GM19193 (cell line): ENCODE results near the gene SLC5A12.

Experiments used
- POLR2A ChIP-seq: IDR thresholded peaks from 4 replicates; pipeline ENCODE4 v1.6.1; 2011; ENCODE audit not compliant: insufficient read depth, insufficient read length; ENCODE audit errors: extremely low read depth

The SLC5A12 gene

GRCh38 chr11:26721948-26722475 is at the start of gene SLC5A12:
SLC5A12 (minus strand) TSS chr11:26722060; CDS start chr11:26721714, 346 bp downstream.
- no peak for TF ChIP-seq POLR2A

GRCh38 chr11:26769027-26769426 is 47.2 kb upstream of the SLC5A12 start:
- no peak for TF ChIP-seq POLR2A

GRCh38 chr11:26767060-26767459 is 45.2 kb upstream of the SLC5A12 start:
- TF ChIP-seq POLR2A = no peak

- TF ChIP-seq POLR2A = no peak
Observed at GRCh38 chr11:26765323-26765722, 43.5 kb upstream of the SLC5A12 start.

GRCh38 chr11:26764825-26765224 is 43.0 kb upstream of the SLC5A12 start:
- TF ChIP-seq POLR2A = no peak

- TF ChIP-seq POLR2A = no peak
Observed at GRCh38 chr11:26764315-26764714, 42.5 kb upstream of the SLC5A12 start.

GRCh38 chr11:26762089-26762488 is 40.2 kb upstream of the SLC5A12 start:
- TF ChIP-seq POLR2A = no peak

GRCh38 chr11:26761361-26761809 is 39.5 kb upstream of the SLC5A12 start:
- no peak for TF ChIP-seq POLR2A

GRCh38 chr11:26757995-26758394 is 36.1 kb upstream of the SLC5A12 start:
- no peak for TF ChIP-seq POLR2A

GRCh38 chr11:26755762-26756161 is 33.9 kb upstream of the SLC5A12 start:
- no peak for TF ChIP-seq POLR2A

GRCh38 chr11:26753723-26754504 is 32.1 kb upstream of the SLC5A12 start:
- TF ChIP-seq POLR2A = no peak

GRCh38 chr11:26749927-26750326 is 28.1 kb upstream of the SLC5A12 start:
- no peak for TF ChIP-seq POLR2A

GRCh38 chr11:26743622-26744021 is 21.8 kb upstream of the SLC5A12 start:
- TF ChIP-seq POLR2A = no peak

GRCh38 chr11:26742966-26743365 is 21.1 kb upstream of the SLC5A12 start:
- no peak for TF ChIP-seq POLR2A

GRCh38 chr11:26741036-26741435 is 19.2 kb upstream of the SLC5A12 start:
- TF ChIP-seq POLR2A = no peak

- no peak for TF ChIP-seq POLR2A
Observed at GRCh38 chr11:26739366-26740073, 17.7 kb upstream of the SLC5A12 start.
